SH-SY5Y (cell line): ENCODE results near the gene FAM111B.

Experiments
- GATA2 ChIP-seq: IDR thresholded peaks from 2 replicates; pipeline ENCODE4 v1.6.1; 2011; ENCODE audit warnings: mild to moderate bottlenecking, low read depth, low read length
- GATA3 ChIP-seq: IDR thresholded peaks from 2 replicates; pipeline ENCODE4 v1.6.1; 2011; ENCODE audit warnings: low read depth, mild to moderate bottlenecking, low read length, moderate library complexity

DNA sequence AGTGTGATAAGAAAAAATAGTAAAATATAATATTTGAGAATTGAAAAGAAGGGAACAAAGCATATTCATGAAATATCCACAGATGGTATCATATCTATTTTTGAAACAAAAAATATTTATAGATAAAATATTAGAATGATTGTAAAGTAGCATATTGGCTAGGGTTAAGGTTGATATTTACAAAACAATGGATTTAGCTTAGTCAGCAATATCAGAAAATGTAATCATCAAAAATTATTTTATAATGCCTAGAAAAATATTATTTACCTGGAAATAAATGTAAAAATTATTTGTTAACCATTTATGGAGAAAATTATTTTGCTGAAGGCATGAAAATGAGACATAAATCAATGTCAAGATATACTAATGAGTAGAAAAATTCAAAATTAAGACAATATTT, 12.8 kb downstream of the FAM111B start:
- TF ChIP-seq GATA2 (no peak), GATA3 (no peak)
